Activated T-cell treated with anti-CD3 and anti-CD28 coated beads, Interleukin-2, amount 50 U/mL, for 24 hours (primary cell): Measurements from ENCODE around the gene RASA3.
"Not testable (repeated sequence)": the region's sequence is repeated elsewhere in the genome, so short reads cannot be mapped to it uniquely, and the experiment has no call there.

Source experiments
- DNase-seq: peaks from one replicate; pipeline ENCODE4 v3.0.0-alpha.2; 2020
- H3K27ac Mint-ChIP-seq: 2 replicates; pipeline ENCODE4 v1.8.0; 2020; ENCODE audit warnings: mild to moderate bottlenecking, mixed read lengths
- H3K27me3 Mint-ChIP-seq: 2 replicates; pipeline ENCODE4 v1.8.0; 2020; ENCODE audit warnings: mixed read lengths
- H3K36me3 Mint-ChIP-seq: 2 replicates; pipeline ENCODE4 v1.8.0; 2020; ENCODE audit warnings: low read depth, mixed read lengths
- H3K4me1 Mint-ChIP-seq: 2 replicates; pipeline ENCODE4 v1.8.0; 2020; ENCODE audit warnings: low read depth, mixed read lengths
- H3K4me3 Mint-ChIP-seq: 2 replicates; pipeline ENCODE4 v1.8.0; 2020; ENCODE audit warnings: mild to moderate bottlenecking, moderate library complexity, mixed read lengths
- H3K9me3 Mint-ChIP-seq: 2 replicates; pipeline ENCODE4 v1.8.0; 2020; ENCODE audit warnings: mixed read lengths

The RASA3 gene

GRCh38 chr13:113989585-113990300, 142.7 kb downstream of the RASA3 start:
- DNase-seq, result no peak
- Mint-ChIP-seq H3K4me3 (no peak overlapping the region), H3K4me1 (peaks cover 7% of the 10 kb centered on the region), H3K27me3 (no peaks in the 10 kb centered on the region), H3K36me3 (peaks cover 53% of the 10 kb centered on the region), H3K27ac (peak overlapping the region; percentile 84), H3K9me3 (no peaks in the 10 kb centered on the region)

GRCh38 chr13:113988859-113989258, 143.6 kb downstream of the RASA3 start:
- not testable (repeated sequence) for H3K27me3 Mint-ChIP-seq, DNase-seq, H3K4me3 Mint-ChIP-seq, H3K4me1 Mint-ChIP-seq, H3K9me3 Mint-ChIP-seq
- Mint-ChIP-seq H3K27ac (peak overlapping the region; percentile 11), H3K36me3 (peaks cover 44% of the 10 kb centered on the region)

GRCh38 chr13:113982296-113982661, 150.1 kb downstream of the RASA3 start:
- Mint-ChIP-seq H3K27me3 (no peaks in the 10 kb centered on the region), H3K36me3 (peaks cover 55% of the 10 kb centered on the region), H3K27ac (peak overlapping the region; percentile 40), H3K4me1 (no peaks in the 10 kb centered on the region), H3K4me3 (no peak overlapping the region), H3K9me3 (no peaks in the 10 kb centered on the region)
- DNase-seq, result no peak

GRCh38 chr13:113981611-113982295, 150.7 kb downstream of the RASA3 start:
- Mint-ChIP-seq H3K27me3 (no peaks in the 10 kb centered on the region), H3K9me3 (no peaks in the 10 kb centered on the region), H3K4me3 (no peak overlapping the region), H3K27ac (no peak overlapping the region), H3K36me3 (peaks cover 60% of the 10 kb centered on the region), H3K4me1 (no peaks in the 10 kb centered on the region)
- DNase-seq, result no peak

- H3K9me3 Mint-ChIP-seq, result no peaks in the 10 kb centered on the region
- H3K27ac Mint-ChIP-seq, result peak overlapping the region; percentile 15
- H3K4me3 Mint-ChIP-seq, result no peak overlapping the region
- no peaks in the 10 kb centered on the region for H3K4me1 Mint-ChIP-seq
- DNase-seq, result no peak
- no peaks in the 10 kb centered on the region for H3K27me3 Mint-ChIP-seq
- H3K36me3 Mint-ChIP-seq, result peaks cover 65% of the 10 kb centered on the region
Measured at GRCh38 chr13:113981194-113981605, 151.2 kb downstream of the RASA3 start.

GRCh38 chr13:113980489-113981064, 151.8 kb downstream of the RASA3 start:
- no peak for DNase-seq
- no peak overlapping the region for H3K4me3 Mint-ChIP-seq
- no peaks in the 10 kb centered on the region for H3K9me3 Mint-ChIP-seq
- H3K27ac Mint-ChIP-seq, result peak overlapping the region; percentile 15
- H3K4me1 Mint-ChIP-seq, result peaks cover 2% of the 10 kb centered on the region
- no peaks in the 10 kb centered on the region for H3K27me3 Mint-ChIP-seq
- peaks cover 69% of the 10 kb centered on the region for H3K36me3 Mint-ChIP-seq

- H3K27me3 Mint-ChIP-seq, result no peaks in the 10 kb centered on the region
- H3K27ac Mint-ChIP-seq, result no peak overlapping the region
- H3K9me3 Mint-ChIP-seq, result no peaks in the 10 kb centered on the region
- H3K36me3 Mint-ChIP-seq, result peaks cover 73% of the 10 kb centered on the region
- peaks cover 2% of the 10 kb centered on the region for H3K4me1 Mint-ChIP-seq
- no peak overlapping the region for H3K4me3 Mint-ChIP-seq
- DNase-seq, result no peak
Measured at GRCh38 chr13:113979791-113980471, 152.5 kb downstream of the RASA3 start.

- peaks cover 81% of the 10 kb centered on the region for H3K36me3 Mint-ChIP-seq
- DNase-seq, result no peak
- H3K27ac Mint-ChIP-seq, result no peak overlapping the region
- H3K4me1 Mint-ChIP-seq, result peaks cover 2% of the 10 kb centered on the region
- no peaks in the 10 kb centered on the region for H3K27me3 Mint-ChIP-seq
- H3K4me3 Mint-ChIP-seq, result no peak overlapping the region
- H3K9me3 Mint-ChIP-seq, result no peaks in the 10 kb centered on the region
Measured at GRCh38 chr13:113978741-113979481, 153.5 kb downstream of the RASA3 start.

- Mint-ChIP-seq H3K36me3 (peaks cover 88% of the 10 kb centered on the region), H3K9me3 (no peaks in the 10 kb centered on the region), H3K4me3 (no peak overlapping the region), H3K27ac (no peak overlapping the region), H3K27me3 (no peaks in the 10 kb centered on the region), H3K4me1 (peaks cover 2% of the 10 kb centered on the region)
- DNase-seq, result no peak
Measured at GRCh38 chr13:113977976-113978375, 154.4 kb downstream of the RASA3 start.

- H3K27ac Mint-ChIP-seq, result peak overlapping the region; percentile 63
- H3K9me3 Mint-ChIP-seq, result no peaks in the 10 kb centered on the region
- no peak for DNase-seq
- peaks cover 83% of the 10 kb centered on the region for H3K36me3 Mint-ChIP-seq
- H3K4me3 Mint-ChIP-seq, result no peak overlapping the region
- H3K27me3 Mint-ChIP-seq, result no peaks in the 10 kb centered on the region
- peaks cover 2% of the 10 kb centered on the region for H3K4me1 Mint-ChIP-seq
Measured at GRCh38 chr13:113976711-113977684, 155.4 kb downstream of the RASA3 start.

- H3K27ac Mint-ChIP-seq, result no peak overlapping the region
- H3K4me3 Mint-ChIP-seq, result no peak overlapping the region
- DNase-seq, result no peak
- no peaks in the 10 kb centered on the region for H3K27me3 Mint-ChIP-seq
- H3K9me3 Mint-ChIP-seq, result no peaks in the 10 kb centered on the region
- H3K36me3 Mint-ChIP-seq, result peaks cover 80% of the 10 kb centered on the region
- H3K4me1 Mint-ChIP-seq, result peaks cover 2% of the 10 kb centered on the region
Measured at GRCh38 chr13:113975416-113975815, 157.0 kb downstream of the RASA3 start.

- DNase-seq, result no peak
- H3K27ac Mint-ChIP-seq, result peak overlapping the region; percentile 44
- no peaks in the 10 kb centered on the region for H3K9me3 Mint-ChIP-seq
- peaks cover 74% of the 10 kb centered on the region for H3K36me3 Mint-ChIP-seq
- no peaks in the 10 kb centered on the region for H3K27me3 Mint-ChIP-seq
- H3K4me3 Mint-ChIP-seq, result no peak overlapping the region
- H3K4me1 Mint-ChIP-seq, result peaks cover 2% of the 10 kb centered on the region
Measured at GRCh38 chr13:113974304-113975281, 157.8 kb downstream of the RASA3 start.
